Right cardiac atrium (tissue), 5 donors: ENCODE data around the gene PYGM. TPM values are rescaled to one million over a fixed set of nuclear protein-coding genes. Genes with fewer than 3 reads are reported as not detected.

ENCODE experiments used
- ATAC-seq, 2 donors: fragments of 200-7000 bp; cut with Tn5 transposase; one replicate each; pipeline versions ENCODE4 v1.8.0 to v1.9.1; 2020; ENCODE audit warnings: moderate library complexity in 2 of 2, mild to moderate bottlenecking in 1 of 2
- DNase-seq, 3 donors: peaks; one replicate each; pipeline ENCODE4 v3.0.0-alpha.2; 2020
- H3K27ac ChIP-seq: one replicate; pipeline ENCODE4 v1.5.1; 2013; ENCODE audit warnings: mild to moderate bottlenecking, low read length, control low read depth, moderate library complexity
- H3K27me3 ChIP-seq: one replicate; pipeline ENCODE4 v1.6.1; 2013; ENCODE audit not compliant: control insufficient read depth, insufficient read depth
- H3K4me1 ChIP-seq: one replicate; pipeline ENCODE4 v1.6.1; 2013; ENCODE audit warnings: low read length; ENCODE audit not compliant: control insufficient read depth, insufficient read depth
- H3K4me3 ChIP-seq: one replicate; pipeline ENCODE4 v1.5.1; 2013; ENCODE audit warnings: low read length, control low read depth
- H3K9me3 ChIP-seq: one replicate; pipeline ENCODE4 v1.6.1; 2013; ENCODE audit warnings: low read length; ENCODE audit not compliant: control insufficient read depth
- whole genome bisulfite sequencing: extraction: QIAGEN DNeasy Blood & Tissue Kit; methylation state at CpG from one replicate; pipeline ENCODE4 v1.1.7; 2013; 5-methylcytosine and 5-hydroxymethylcytosine counted together
- intact Hi-C, 4 donors: fragments of 100-400 bp; cut with DNase I; formaldehyde crosslinking; loops; one replicate each; pipeline versions ENCODE4 v1.11.0 to v1.14.0; 2022 to 2023
- polyA plus RNA-seq: library from polyadenylated mRNA; stranded (reverse); fragments of 200-250 nt; gene quantifications from one replicate; pipeline ENCODE4 v1.2.3, GENCODE V29; 2013
- total RNA-seq, 4 donors: library from RNA; stranded (reverse); fragmentation: NEBNext Ultra II Directional; extraction: Animal tissue kit (Norgen Biotek cat#: 25700); gene quantifications; one replicate each; pipeline ENCODE4 v1.2.1, GENCODE V29; 2021
- donor health status: healthy with polysubstance abuse.
- donor health status: DM: no; HTN: yes; CAD: no.
- donor health status: DM: no; HTN: no; CAD: no.
- donor health status: DM: no; HTN: yes; CAD: no; lungs with severe emphysema.
- donor health status: DM: yes; HTN: yes; CAD: no.

PYGM gene
- total and polyA plus RNA-seq, 5 donors: 38.5 to 71.5 (median 55.6) TPM

DNA sequence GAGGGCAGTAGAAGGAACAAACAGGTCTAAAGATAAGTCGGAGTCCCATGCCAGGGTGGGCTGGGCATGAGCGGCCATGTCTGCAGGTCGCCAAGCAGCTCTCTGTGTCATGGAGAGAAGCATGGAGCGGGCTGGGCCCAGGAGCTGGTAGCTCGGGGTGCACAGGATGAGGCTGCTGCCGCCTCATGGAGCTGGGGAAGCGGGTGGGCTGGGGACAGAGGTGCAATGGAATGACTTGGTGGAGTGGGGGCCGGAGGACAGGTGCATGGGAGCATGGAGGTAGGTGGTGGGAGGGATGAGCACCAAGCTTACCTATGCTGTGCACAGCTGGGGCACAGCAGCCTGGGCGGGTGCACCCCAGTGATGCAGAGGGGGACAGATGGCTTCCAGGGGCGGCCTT is 40.4 kb downstream of the PYGM start:
- Histone ChIP-seq H3K27me3 (no peaks in the 10 kb centered on the region), H3K4me3 (no peak overlapping the region), H3K4me1 (no peaks in the 10 kb centered on the region), H3K27ac (no peak overlapping the region), H3K9me3 (no peaks in the 10 kb centered on the region)
- ATAC-seq: no peak
- 84% methylated on average over 10 of the region's 10 CpGs for WGBS
- intact Hi-C loops: no loop called here
- peak in 1 of 3 donors; percentile 21 for DNase-seq

DNA sequence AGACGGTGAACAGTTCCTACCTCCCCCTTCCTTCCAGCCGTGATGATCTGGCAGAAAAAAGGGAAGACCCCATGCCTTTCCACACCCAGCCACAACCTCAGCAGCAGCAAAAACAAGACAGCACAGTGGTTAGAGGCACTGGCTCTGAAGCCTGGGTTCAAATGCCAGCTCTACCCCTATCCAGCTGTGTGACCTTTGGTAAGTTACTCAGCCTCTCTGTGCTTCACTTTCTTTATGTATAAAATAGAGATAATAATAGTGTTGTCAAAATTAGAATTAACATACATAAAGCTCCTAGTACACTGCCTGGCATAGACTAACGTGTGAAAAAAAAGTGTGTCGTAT is 41.0 kb downstream of the PYGM start:
- no peak for DNase-seq
- intact Hi-C loops: no loop called here
- H3K4me1 ChIP-seq: no peaks in the 10 kb centered on the region
- ATAC-seq: no peak
- H3K27me3 ChIP-seq: no peaks in the 10 kb centered on the region
- WGBS: 52% methylated on average over 4 of the region's 4 CpGs
- no peaks in the 10 kb centered on the region for H3K9me3 ChIP-seq
- no peak overlapping the region for H3K27ac ChIP-seq
- H3K4me3 ChIP-seq: no peak overlapping the region

DNA sequence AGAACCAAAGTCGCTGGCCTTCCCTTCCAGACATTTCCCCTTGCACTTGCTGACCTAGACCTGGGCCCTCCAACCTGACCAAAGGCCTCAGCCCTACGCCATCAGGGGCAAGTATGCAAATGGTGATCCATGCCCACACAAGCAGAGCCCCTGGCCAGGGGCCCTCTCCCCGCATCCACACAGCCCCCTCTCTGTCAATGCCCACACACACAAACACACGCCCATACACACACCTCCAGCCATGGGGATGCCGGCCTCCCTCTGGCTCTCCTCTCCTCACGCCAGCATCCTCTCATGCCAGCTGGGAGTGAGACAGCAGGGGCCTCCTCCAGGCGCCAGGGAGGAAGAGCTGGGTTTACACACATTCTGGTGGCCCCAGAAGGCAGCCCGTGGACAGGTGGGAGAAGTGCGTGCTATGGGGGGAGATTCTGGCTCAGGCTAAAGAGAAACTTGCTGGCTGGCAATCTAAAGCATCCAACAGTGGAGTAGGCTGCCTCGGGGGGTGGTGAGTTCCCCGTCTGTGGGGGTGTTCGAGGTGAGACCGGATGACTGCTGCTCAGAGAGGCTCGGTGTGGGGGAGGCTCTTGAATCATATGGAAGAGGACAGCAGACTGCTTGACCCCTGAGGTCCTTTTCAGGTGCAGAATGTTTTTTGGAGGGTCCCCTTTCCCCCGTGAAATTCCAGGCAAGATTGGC is 41.5 kb downstream of the PYGM start:
- peaks cover 1% of the 10 kb centered on the region for H3K4me1 ChIP-seq
- 78% methylated on average over 15 of the region's 15 CpGs for WGBS
- intact Hi-C loops: no loop called here
- H3K4me3 ChIP-seq: no peak overlapping the region
- DNase-seq (peak in 1 of 3 donors; percentile 25), ATAC-seq (no peak)
- no peak overlapping the region for H3K27ac ChIP-seq
- H3K9me3 ChIP-seq: no peaks in the 10 kb centered on the region
- no peaks in the 10 kb centered on the region for H3K27me3 ChIP-seq

DNA sequence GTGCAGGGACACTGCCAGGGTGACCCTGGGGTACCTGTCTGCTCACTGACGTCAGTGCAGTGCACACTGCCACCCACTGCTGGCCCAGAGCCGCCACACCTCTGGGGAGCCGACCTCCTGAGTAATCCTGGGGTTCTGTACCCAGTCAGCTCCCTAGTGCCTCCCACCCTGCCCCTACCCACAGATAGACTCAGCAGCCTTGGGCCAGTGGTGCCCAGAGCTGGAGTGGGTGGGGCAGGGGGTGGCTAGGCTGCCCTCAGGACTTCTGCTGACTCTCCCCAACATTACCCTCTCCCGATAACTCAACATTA is 42.6 kb downstream of the PYGM start:
- intact Hi-C loops: no loop called here
- H3K27ac ChIP-seq: no peak overlapping the region
- no peaks in the 10 kb centered on the region for H3K27me3 ChIP-seq
- no peaks in the 10 kb centered on the region for H3K9me3 ChIP-seq
- no peak for DNase-seq
- ATAC-seq: no peak
- peaks cover 3% of the 10 kb centered on the region for H3K4me1 ChIP-seq
- no peak overlapping the region for H3K4me3 ChIP-seq
- 67% methylated on average over 4 of the region's 4 CpGs for WGBS

DNA sequence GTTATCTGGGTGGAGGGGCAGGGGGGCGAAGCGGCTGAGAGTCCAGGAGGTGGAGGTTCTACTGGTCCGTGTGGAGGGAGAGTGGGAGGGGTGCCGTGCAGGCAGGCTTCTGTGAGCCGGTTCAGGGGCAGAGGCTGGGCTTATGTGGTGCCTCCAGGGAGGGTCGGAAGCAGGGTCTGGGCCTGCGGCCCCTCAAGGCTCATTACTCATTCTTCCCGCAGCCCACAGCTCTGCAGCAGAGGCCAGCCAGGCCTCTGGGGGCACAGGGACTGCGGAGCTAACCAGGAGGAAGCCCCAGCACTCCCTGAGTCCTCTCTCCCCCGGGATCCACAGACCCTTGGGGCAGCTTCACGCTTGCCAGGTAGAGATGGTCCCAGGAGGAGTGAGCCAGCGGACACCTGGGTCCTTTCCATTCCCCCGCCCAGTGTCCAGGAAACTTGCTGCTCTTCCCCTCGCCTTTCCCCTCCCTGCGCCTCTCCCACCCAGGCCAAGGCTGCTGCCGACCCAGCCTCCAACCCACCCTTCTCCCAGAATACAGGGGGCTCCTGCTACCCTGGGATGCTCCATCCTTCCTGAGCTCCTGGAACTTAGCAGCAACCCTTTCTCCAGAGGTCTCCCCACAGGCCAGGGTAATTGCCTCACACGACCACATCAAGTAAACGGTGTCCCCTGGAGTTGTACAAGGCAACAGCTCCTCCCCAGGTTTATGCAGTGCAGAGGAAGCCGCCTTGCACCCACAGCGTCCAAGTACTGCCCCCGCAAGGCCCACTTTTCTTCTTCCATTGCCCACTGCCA is 43.1 kb downstream of the PYGM start:
- Histone ChIP-seq H3K27me3 (no peaks in the 10 kb centered on the region), H3K9me3 (no peaks in the 10 kb centered on the region), H3K4me1 (peaks cover 3% of the 10 kb centered on the region), H3K4me3 (no peak overlapping the region), H3K27ac (no peak overlapping the region)
- WGBS: 42% methylated on average over 21 of the region's 21 CpGs
- intact Hi-C loops: no loop called here
- DNase-seq (no peak), ATAC-seq (no peak)

DNA sequence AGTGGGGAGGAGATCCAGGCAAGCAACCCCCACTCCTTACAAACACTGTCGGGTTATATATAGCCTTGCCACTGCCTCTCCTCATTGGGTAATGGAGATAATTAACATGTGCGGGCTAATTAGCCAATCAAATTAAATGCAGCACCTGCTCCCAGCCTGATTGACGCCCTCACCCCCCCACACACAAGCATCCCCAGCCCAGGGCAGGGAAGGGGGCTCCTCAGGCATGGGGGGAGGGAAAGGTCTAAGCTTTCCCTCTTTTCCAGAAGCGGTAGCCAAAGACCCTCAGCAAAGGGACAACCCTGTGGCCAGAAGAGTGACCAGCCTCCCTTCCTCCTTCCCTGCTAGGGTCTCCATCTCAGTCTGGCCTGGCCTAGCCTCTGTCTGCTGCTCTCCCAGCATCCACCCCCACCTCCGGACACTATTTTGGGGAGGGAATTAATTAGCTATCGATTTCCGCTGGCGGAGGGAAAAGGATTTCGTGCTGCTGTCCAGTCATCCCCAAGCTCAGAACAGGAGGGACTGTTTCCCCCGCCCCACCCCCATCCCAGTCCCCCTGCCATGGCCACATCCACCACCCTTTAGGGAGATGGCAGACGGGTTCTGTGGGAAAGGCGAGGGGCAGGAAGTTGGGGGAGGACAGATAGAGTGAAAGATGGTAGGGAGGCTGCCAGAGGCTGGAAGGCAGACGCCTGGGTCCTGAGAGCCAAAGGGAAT is 43.9 kb downstream of the PYGM start:
- intact Hi-C loops: no loop called here
- H3K27me3 ChIP-seq: no peaks in the 10 kb centered on the region

DNA sequence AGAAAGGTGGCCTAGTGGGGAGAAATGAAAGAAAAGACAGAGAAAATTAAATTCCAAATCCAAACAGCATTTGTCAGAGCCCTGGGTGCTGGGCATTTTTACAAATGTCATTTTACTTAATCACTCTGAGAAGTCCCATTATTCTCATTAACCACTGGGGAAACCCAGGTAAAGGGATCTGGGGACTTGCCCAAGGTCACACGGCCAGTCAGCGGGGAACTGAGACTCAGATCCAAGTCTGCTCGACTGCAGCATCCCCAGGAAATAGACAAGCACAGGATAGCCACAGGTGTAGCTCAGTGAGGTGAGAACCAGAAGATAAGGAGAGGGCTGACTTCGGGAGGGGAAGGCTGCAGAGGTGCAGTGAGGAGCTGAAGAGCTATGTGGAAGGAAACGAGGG is 44.7 kb downstream of the PYGM start:
- no peak for ATAC-seq
- no peaks in the 10 kb centered on the region for H3K9me3 ChIP-seq
- H3K4me3 ChIP-seq: no peak overlapping the region
- peaks cover 3% of the 10 kb centered on the region for H3K4me1 ChIP-seq
- no peaks in the 10 kb centered on the region for H3K27me3 ChIP-seq
- H3K27ac ChIP-seq: no peak overlapping the region
- DNase-seq: no peak
- 54% methylated on average over 5 of the region's 5 CpGs for WGBS
- intact Hi-C loops: no loop called here

More for the DNA sequence above, 43.9 kb downstream of the PYGM start:
- DNase-seq: peak in 1 of 3 donors; percentile 6
- H3K27ac ChIP-seq: no peak overlapping the region
- WGBS: 49% methylated on average over 13 of the region's 13 CpGs
- no peaks in the 10 kb centered on the region for H3K9me3 ChIP-seq
- H3K4me3 ChIP-seq: no peak overlapping the region
- no peak for ATAC-seq
- H3K4me1 ChIP-seq: peaks cover 3% of the 10 kb centered on the region

DNA sequence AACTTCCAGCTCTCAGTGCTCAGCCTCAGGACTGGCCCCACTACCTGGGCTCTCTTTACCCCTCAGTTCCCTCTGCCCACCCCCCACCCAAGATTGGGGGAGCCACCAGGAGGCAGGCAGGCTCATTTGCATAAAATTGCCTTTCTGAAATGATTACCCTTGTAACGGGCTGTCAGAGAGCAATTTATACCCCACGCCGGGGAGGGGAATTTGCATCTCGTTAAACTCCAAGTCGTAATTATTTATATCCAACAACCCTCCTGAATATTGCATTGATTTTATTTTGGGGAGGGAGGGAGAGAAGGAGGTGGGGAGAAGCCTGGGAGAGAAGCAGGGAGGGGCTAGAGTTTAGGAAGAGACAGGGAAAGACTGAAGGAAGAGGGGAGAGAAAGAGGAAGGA is 45.1 kb downstream of the PYGM start:
- ATAC-seq: no peak
- no peaks in the 10 kb centered on the region for H3K9me3 ChIP-seq
- H3K27ac ChIP-seq: no peak overlapping the region
- intact Hi-C loops: no loop called here
- H3K4me1 ChIP-seq: peaks cover 3% of the 10 kb centered on the region
- WGBS: 58% methylated on average over 5 of the region's 5 CpGs
- H3K27me3 ChIP-seq: no peaks in the 10 kb centered on the region
- H3K4me3 ChIP-seq: no peak overlapping the region
- DNase-seq: no peak

DNA sequence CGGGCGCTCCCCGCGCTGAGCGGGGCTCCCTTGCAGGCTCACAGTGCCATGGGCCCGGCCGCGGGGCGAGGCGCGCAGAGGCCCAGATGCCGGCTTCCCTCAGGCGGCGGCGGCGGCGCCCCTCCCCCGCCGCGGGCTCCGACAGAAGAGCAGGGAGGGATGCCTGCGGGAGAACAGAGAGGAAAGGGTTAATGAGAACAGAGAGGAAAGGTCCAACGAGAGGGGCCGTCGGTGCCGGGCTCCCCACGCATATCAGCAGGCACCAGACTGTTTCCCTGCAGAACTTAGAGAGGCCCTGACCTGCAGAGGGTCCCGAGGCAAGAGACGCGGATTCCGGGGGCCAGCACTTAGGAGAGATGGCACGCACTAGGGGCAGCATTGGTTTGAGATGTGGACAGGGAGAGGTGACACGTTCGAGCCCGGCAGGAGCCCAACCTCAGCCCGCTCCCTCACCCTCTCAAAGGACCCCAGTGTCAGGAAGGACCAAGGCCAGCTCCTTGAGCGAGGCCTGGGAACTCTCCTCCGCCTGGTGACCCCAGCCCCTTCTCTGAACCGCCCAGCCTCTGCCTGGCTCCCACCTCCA is 45.9 kb downstream of the PYGM start:
- 7% methylated on average over 39 of the region's 39 CpGs for WGBS
- Histone ChIP-seq H3K27me3 (no peaks in the 10 kb centered on the region), H3K4me1 (peaks cover 3% of the 10 kb centered on the region), H3K27ac (no peak overlapping the region), H3K9me3 (no peaks in the 10 kb centered on the region), H3K4me3 (peak overlapping the region; percentile 14)
- intact Hi-C loops: no loop called here
- ATAC-seq: no peak
- peak in 1 of 3 donors; percentile 23 for DNase-seq

DNA sequence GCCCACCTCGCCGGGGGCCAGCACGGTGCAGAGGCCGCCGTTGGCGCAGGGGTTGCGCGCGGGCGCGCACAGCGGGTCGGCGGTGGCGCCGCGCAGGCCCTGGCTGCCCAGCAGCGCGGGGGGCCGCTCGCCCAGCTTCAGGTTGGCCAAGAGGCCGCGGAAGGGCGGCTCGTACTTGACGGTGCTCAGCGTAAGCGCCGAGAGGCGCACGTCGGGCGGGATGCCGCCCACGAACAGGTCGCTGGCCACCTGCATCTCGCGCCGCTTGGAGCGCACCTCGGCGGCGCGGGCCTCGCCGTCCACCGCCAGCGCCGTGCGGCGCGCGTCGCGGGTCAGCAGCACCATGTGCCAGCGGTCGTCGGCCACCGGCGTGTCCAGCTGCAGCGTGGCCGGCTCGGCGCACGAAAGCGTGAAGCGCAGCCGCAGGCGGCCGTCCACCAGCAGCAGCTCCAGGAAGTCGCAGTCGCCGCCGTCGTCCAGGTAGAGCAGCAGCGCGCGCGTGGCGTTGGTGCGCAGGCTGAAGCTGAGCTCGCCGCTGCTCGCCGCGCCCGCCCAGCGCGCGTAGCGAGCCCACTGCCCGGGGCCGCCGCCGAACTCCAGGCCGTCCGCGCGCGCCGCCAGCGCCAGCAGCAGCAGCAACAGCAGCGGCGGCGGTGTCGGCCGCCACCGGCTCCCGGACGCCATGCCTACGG is 46.6 kb downstream of the PYGM start:
- ATAC-seq: peak in 1 of 2 donors; percentile 29

More for the DNA sequence above, 46.6 kb downstream of the PYGM start:
- peak; percentile 40 to 77 (median 76) for DNase-seq
- Histone ChIP-seq H3K27me3 (no peaks in the 10 kb centered on the region), H3K4me1 (peaks cover 3% of the 10 kb centered on the region), H3K27ac (no peak overlapping the region), H3K4me3 (peak overlapping the region; percentile 14), H3K9me3 (no peaks in the 10 kb centered on the region)
- intact Hi-C loops: no loop called here
- 2% methylated on average over 111 of the region's 111 CpGs for WGBS
